IMR-90 (cell line): ENCODE results near the gene WDFY2. TPM values are rescaled to one million over a fixed set of nuclear protein-coding genes. Genes with fewer than 3 reads are reported as not detected.

Experiments used
- ATAC-seq: fragments of 200-7000 bp; cut with Tn5 transposase; 2 replicates; pipeline ENCODE4 v1.9.1; 2020; ENCODE audit warnings: low read depth, mild to moderate bottlenecking, moderate library complexity
- BruUV-seq: library from RNA; stranded (reverse); fragments of 400-500 nt; replicated peaks from 2 replicates; lab custom pipeline; 2021; lab: Mats Ljungman, UMichigan
- CTCF ChIA-PET: fragments of 300-600 bp; formaldehyde crosslinking; extraction: SDS; loops from one replicate; lab custom pipeline; 2021; ENCODE audit warnings: antibody characterized with exemption; lab: Yijun Ruan, JAX
- POLR2A ChIA-PET: fragments of 300-600 bp; sonication (Branson Sonifier 250); formaldehyde crosslinking; loops from one replicate; lab custom pipeline; 2022; ENCODE audit warnings: antibody characterized with exemption; ENCODE audit not compliant: unreplicated experiment; lab: Charles Lee
- DNase-seq: peaks from one replicate; pipeline ENCODE4 v3.0.0; 2013
- H2AFZ ChIP-seq: replicated peaks from 2 replicates; pipeline ENCODE3; 2013; ENCODE audit warnings: low read length, mild to moderate bottlenecking; ENCODE audit not compliant: poor library complexity
- H2AK5ac ChIP-seq: 2 replicates; pipeline ENCODE4 v1.6.1; 2013; ENCODE audit warnings: low read depth, low read length, inconsistent platforms
- H2AK9ac ChIP-seq: replicated peaks from 2 replicates; pipeline ENCODE3; 2013; ENCODE audit warnings: mild to moderate bottlenecking, low read depth, low read length, moderate library complexity; ENCODE audit not compliant: poor library complexity
- H2BK120ac ChIP-seq: 2 replicates; pipeline ENCODE4 v1.6.1; 2013; ENCODE audit warnings: low read depth, low read length, inconsistent platforms
- H2BK15ac ChIP-seq: 3 replicates; pipeline ENCODE4 v1.6.1; 2013; ENCODE audit warnings: low read depth, low read length, inconsistent platforms
- H2BK20ac ChIP-seq: 2 replicates; pipeline ENCODE4 v1.6.1; 2013; ENCODE audit warnings: low read depth, mild to moderate bottlenecking, inconsistent platforms, low read length, moderate library complexity
- H2BK5ac ChIP-seq: 2 replicates; pipeline ENCODE4 v1.6.1; 2013; ENCODE audit warnings: mild to moderate bottlenecking, low read depth, low read length, inconsistent platforms; ENCODE audit not compliant: poor library complexity, severe bottlenecking
- H3K14ac ChIP-seq: replicated peaks from 2 replicates; pipeline ENCODE4 v1.6.1; 2013; ENCODE audit warnings: low read depth, low read length, inconsistent platforms
- H3K18ac ChIP-seq: 2 replicates; pipeline ENCODE4 v1.6.1; 2013; ENCODE audit warnings: low read depth, low read length, control low read depth
- H3K23ac ChIP-seq: 2 replicates; pipeline ENCODE4 v1.6.1; 2013; ENCODE audit warnings: low read depth, low read length, inconsistent platforms
- H3K27ac ChIP-seq: 2 replicates; pipeline ENCODE4 v1.5.1; 2013; ENCODE audit warnings: mild to moderate bottlenecking, control low read depth, low read length; ENCODE audit not compliant: insufficient read depth
- H3K27me3 ChIP-seq: 2 replicates; pipeline ENCODE4 v1.6.1; 2013; ENCODE audit warnings: low read length; ENCODE audit not compliant: control insufficient read depth, insufficient read depth
- H3K36me3 ChIP-seq: 2 replicates; pipeline ENCODE4 v1.6.1; 2013; ENCODE audit warnings: low read length, mixed read lengths; ENCODE audit not compliant: control insufficient read depth, insufficient read depth
- H3K4ac ChIP-seq: 2 replicates; pipeline ENCODE4 v1.6.1; 2013; ENCODE audit warnings: low read depth, low read length, inconsistent platforms
- H3K4me1 ChIP-seq: 2 replicates; pipeline ENCODE4 v1.6.1; 2013; ENCODE audit warnings: low read length, mixed read lengths; ENCODE audit not compliant: control insufficient read depth, insufficient read depth
- H3K4me2 ChIP-seq: 2 replicates; pipeline ENCODE4 v1.6.1; 2013; ENCODE audit warnings: low read depth, mild to moderate bottlenecking, control low read depth, low read length, moderate library complexity
- H3K4me3 ChIP-seq: 2 replicates; pipeline ENCODE4 v1.5.1; 2013; ENCODE audit warnings: low read depth, mild to moderate bottlenecking, control low read depth, low read length, moderate library complexity; ENCODE audit not compliant: insufficient read depth
- H3K56ac ChIP-seq: 2 replicates; pipeline ENCODE4 v1.6.1; 2013; ENCODE audit warnings: low read length, inconsistent platforms; ENCODE audit not compliant: insufficient read depth; ENCODE audit errors: extremely low read depth
- H3K79me1 ChIP-seq, 2 experiments: 2 replicates each; pipeline ENCODE4 v1.6.1; 2013; ENCODE audit warnings: low read length in 2 of 2, inconsistent platforms in 1 of 2, low read depth in 1 of 2
- H3K9ac ChIP-seq: 2 replicates; pipeline ENCODE4 v1.6.1; 2013; ENCODE audit warnings: low read depth, low read length, control low read depth
- H3K9me1 ChIP-seq: 2 replicates; pipeline ENCODE4 v1.6.1; 2013; ENCODE audit warnings: low read length, inconsistent platforms; ENCODE audit not compliant: insufficient read depth
- H3K9me3 ChIP-seq: 2 replicates; pipeline ENCODE4 v1.6.1; 2013; ENCODE audit warnings: low read length; ENCODE audit not compliant: control insufficient read depth, insufficient read depth
- H4K20me1 ChIP-seq: 2 replicates; pipeline ENCODE4 v1.6.1; 2013; ENCODE audit warnings: low read length, inconsistent platforms; ENCODE audit not compliant: insufficient read depth
- H4K5ac ChIP-seq: 2 replicates; pipeline ENCODE4 v1.6.1; 2013; ENCODE audit warnings: mild to moderate bottlenecking, low read depth, low read length, control low read depth
- H4K8ac ChIP-seq, 2 experiments: 2 replicates each; pipeline ENCODE4 v1.6.1; 2013; ENCODE audit warnings: low read depth in 2 of 2, low read length in 2 of 2, control low read depth in 1 of 2, inconsistent platforms in 1 of 2
- H4K91ac ChIP-seq: 2 replicates; pipeline ENCODE4 v1.6.1; 2013; ENCODE audit warnings: low read depth, low read length, inconsistent platforms; ENCODE audit not compliant: insufficient read depth
- BHLHE40 ChIP-seq: fragments of 150-350 bp; IDR thresholded peaks from 2 replicates; pipeline ENCODE4 v1.6.1; 2016; ENCODE audit warnings: mild to moderate bottlenecking, low read depth, low read length
- CHD1 ChIP-seq: IDR thresholded peaks from 2 replicates; pipeline ENCODE4 v1.6.1; 2012; ENCODE audit warnings: low read depth, low read length, improper control_type of control experiment
- CTCF ChIP-seq: conservative IDR thresholded peaks from 2 replicates; pipeline ENCODE4 v1.5.1; 2012; ENCODE audit warnings: mild to moderate bottlenecking, low read depth, low read length, improper control_type of control experiment
- ELK1 ChIP-seq: fragments of 150-350 bp; IDR thresholded peaks from 2 replicates; pipeline ENCODE4 v1.6.1; 2016; ENCODE audit warnings: low read depth, mild to moderate bottlenecking, low read length, moderate library complexity, borderline replicate concordance
- MAFK ChIP-seq: IDR thresholded peaks from 2 replicates; pipeline ENCODE4 v1.6.1; 2012; ENCODE audit warnings: low read depth, low read length, improper control_type of control experiment
- MAZ ChIP-seq: IDR thresholded peaks from 2 replicates; pipeline ENCODE4 v1.6.1; 2012; ENCODE audit warnings: low read depth, mild to moderate bottlenecking, low read length, improper control_type of control experiment, moderate library complexity, borderline replicate concordance
- MXI1 ChIP-seq: IDR thresholded peaks from 2 replicates; pipeline ENCODE4 v1.6.1; 2012; ENCODE audit warnings: low read depth, mild to moderate bottlenecking, low read length, moderate library complexity, borderline replicate concordance
- NFE2L2 ChIP-seq: fragments of 150-350 bp; IDR thresholded peaks from 2 replicates; pipeline ENCODE4 v1.6.1; 2016; ENCODE audit warnings: low read depth, mild to moderate bottlenecking, low read length
- RAD21 ChIP-seq: IDR thresholded peaks from 2 replicates; pipeline ENCODE4 v1.6.1; 2012; ENCODE audit warnings: low read length, improper control_type of control experiment
- RCOR1 ChIP-seq: IDR thresholded peaks from 2 replicates; pipeline ENCODE4 v1.6.1; 2012; ENCODE audit warnings: mild to moderate bottlenecking, low read length, improper control_type of control experiment; ENCODE audit not compliant: insufficient replicate concordance
- RFX5 ChIP-seq: IDR thresholded peaks from 2 replicates; pipeline ENCODE4 v1.8.0; 2012; ENCODE audit warnings: low read depth, mild to moderate bottlenecking, low read length, moderate library complexity
- SMC3 ChIP-seq: fragments of 150-350 bp; IDR thresholded peaks from 2 replicates; pipeline ENCODE4 v1.6.1; 2016; ENCODE audit warnings: low read depth, mild to moderate bottlenecking, antibody characterized with exemption, low read length, moderate library complexity
- USF2 ChIP-seq: fragments of 150-350 bp; IDR thresholded peaks from 2 replicates; pipeline ENCODE4 v1.6.1; 2017; ENCODE audit warnings: mild to moderate bottlenecking, antibody characterized with exemption, low read length, low read depth
- whole genome bisulfite sequencing, 2 experiments: methylation state at CpG; one replicate each; pipeline versions ENCODE4 v1.1.5 to v1.1.7; 2013; ENCODE audit warnings: missing lambda C conversion rate in 2 of 2; ENCODE audit not compliant: insufficient read length in 1 of 2; ENCODE audit errors: extremely low coverage in 2 of 2; 5-methylcytosine and 5-hydroxymethylcytosine counted together
- dilution Hi-C: fragments of 300-500 bp; cut with HindIII; formaldehyde crosslinking; loops from one replicate; pipeline ENCODE4 v1.14.3; 2018; ENCODE audit warnings: low sequenced_read_pairs; ENCODE audit not compliant: unreplicated experiment
- in situ Hi-C: fragments of 300-500 bp; cut with MboI; formaldehyde crosslinking; loops from 3 replicates; pipeline ENCODE4 v1.14.3; 2019; ENCODE audit warnings: low sequenced_read_pairs, inconsistent platforms, mixed read lengths
- intact Hi-C: fragments of 100-400 bp; cut with micrococcal nuclease; formaldehyde crosslinking; loops from 2 replicates; pipeline ENCODE4 v1.10.0; 2022
- polyA plus RNA-seq, 3 experiments: library from polyadenylated mRNA; depleted of rRNA; stranded (reverse); fragments of >200 nt; gene quantifications; 2 replicates each; pipeline ENCODE4 v1.2.3, GENCODE V29; 2012; ENCODE audit warnings: low replicate concordance in 1 of 3
- total RNA-seq: library from RNA; depleted of rRNA; stranded (reverse); fragments of >200 nt; gene quantifications from 2 replicates; pipeline ENCODE4 v1.2.3, GENCODE V29; 2012

The WDFY2 gene
- total and polyA plus RNA-seq, 2 of the 4 experiments (the other 2 are of a cell fraction): 4.3 to 5.4 TPM

- dilution Hi-C loops: no loop called here
- no peak for TF ChIP-seq SMC3
- no peak for TF ChIP-seq NFE2L2
- no peak for TF ChIP-seq ELK1
- no peak for TF ChIP-seq RAD21
- no peak for TF ChIP-seq RCOR1
- no peak for TF ChIP-seq MXI1
- TF ChIP-seq MAFK: no peak
- no peak for TF ChIP-seq RFX5
- TF ChIP-seq USF2: no peak
- TF ChIP-seq CTCF: no peak
- TF ChIP-seq BHLHE40: no peak
- no peak for TF ChIP-seq CHD1
- TF ChIP-seq MAZ: no peak
Measured at GRCh38 chr13:51620165-51620983, 36.1 kb downstream of the WDFY2 start.

More at GRCh38 chr13:51620165-51620983, 36.1 kb downstream of the WDFY2 start:
- Histone ChIP-seq H3K4ac (peak overlapping the region; percentile 20), H3K4me3 (no peak overlapping the region), H2AK5ac (peak overlapping the region; percentile 52; the same call in 1 of the 2 replicates), H3K79me1 (peaks cover 46 to 82% of the 10 kb centered on the region in 2 experiments), H2BK5ac (no peak overlapping the region), H3K4me2 (no peak overlapping the region), H3K9me3 (no peaks in the 10 kb centered on the region), H2AK9ac (no peak overlapping the region), H2BK15ac (peak overlapping the region; percentile 87; the same call in 2 of the 3 replicates), H3K27me3 (no peaks in the 10 kb centered on the region), H3K23ac (peak overlapping the region; percentile 56; the same call in 1 of the 2 replicates), H3K4me1 (peaks cover 15% of the 10 kb centered on the region), H4K5ac (peak overlapping the region; percentile 34), H4K91ac (peak overlapping the region; percentile 40), H3K56ac (no peak overlapping the region), H3K27ac (no peak overlapping the region), H4K8ac (peak overlapping the region; percentile 36 to 50; a peak in 2 of 4 replicates), H3K36me3 (no peaks in the 10 kb centered on the region), H3K18ac (peak overlapping the region; percentile 55), H3K14ac (peak overlapping the region; percentile 77), H3K9me1 (peaks cover 24% of the 10 kb centered on the region), H4K20me1 (peaks cover 8% of the 10 kb centered on the region; the same call in 1 of the 2 replicates), H2BK20ac (peak overlapping the region; percentile 55; the same call in 1 of the 2 replicates), H2BK120ac (peak overlapping the region; percentile 41), H2AFZ (no peak overlapping the region), H3K9ac (no peak overlapping the region)
- 89% methylated on average over 4 of the region's 11 CpGs; no CpG with 5 or more reads in 1 of the 2 experiments for WGBS, 2 experiments
- ATAC-seq (no peak), DNase-seq (no peak)
- BruUV-seq: no TSS peak
- ChIA-PET POLR2A (interaction anchor here (1.2 kb wide), 1 partner anchor 24 kb away, joined by 4 read pairs; no protein-coding TSS in a partner anchor), CTCF (no interaction called here)
- in situ Hi-C loops: no loop called here
- intact Hi-C loops: no loop called here
